ENCODE measurements around the gene FNDC7.

Gene FNDC7

GRCh38 chr1:108722292-108722691 lies 9.6 kb downstream of the FNDC7 start:
- Histone ChIP-seq H3K27ac (replicated peaks) (no peak overlapping the region), H3K27me3 (ENCODE audit: insufficient read depth, poor library complexity, severe bottlenecking) (no peaks in the 10 kb centered on the region), H3K4me3 (replicated peaks; ENCODE audit: insufficient read depth, low read length) (no peak overlapping the region)
- TF ChIP-seq GABPA (IDR thresholded peaks at IDR 0.05; ENCODE audit: low read depth) (no peak), POLR2AphosphoS5 (IDR thresholded peaks at IDR 0.05; ENCODE audit: low read depth) (no peak), SPI1 (IDR thresholded peaks at IDR 0.05; ENCODE audit: borderline replicate concordance, low read depth) (no peak), REST (IDR thresholded peaks at IDR 0.05; ENCODE audit: insufficient replicate concordance, low read depth) (no peak)
- TF ChIP-seq, protein P1, sequence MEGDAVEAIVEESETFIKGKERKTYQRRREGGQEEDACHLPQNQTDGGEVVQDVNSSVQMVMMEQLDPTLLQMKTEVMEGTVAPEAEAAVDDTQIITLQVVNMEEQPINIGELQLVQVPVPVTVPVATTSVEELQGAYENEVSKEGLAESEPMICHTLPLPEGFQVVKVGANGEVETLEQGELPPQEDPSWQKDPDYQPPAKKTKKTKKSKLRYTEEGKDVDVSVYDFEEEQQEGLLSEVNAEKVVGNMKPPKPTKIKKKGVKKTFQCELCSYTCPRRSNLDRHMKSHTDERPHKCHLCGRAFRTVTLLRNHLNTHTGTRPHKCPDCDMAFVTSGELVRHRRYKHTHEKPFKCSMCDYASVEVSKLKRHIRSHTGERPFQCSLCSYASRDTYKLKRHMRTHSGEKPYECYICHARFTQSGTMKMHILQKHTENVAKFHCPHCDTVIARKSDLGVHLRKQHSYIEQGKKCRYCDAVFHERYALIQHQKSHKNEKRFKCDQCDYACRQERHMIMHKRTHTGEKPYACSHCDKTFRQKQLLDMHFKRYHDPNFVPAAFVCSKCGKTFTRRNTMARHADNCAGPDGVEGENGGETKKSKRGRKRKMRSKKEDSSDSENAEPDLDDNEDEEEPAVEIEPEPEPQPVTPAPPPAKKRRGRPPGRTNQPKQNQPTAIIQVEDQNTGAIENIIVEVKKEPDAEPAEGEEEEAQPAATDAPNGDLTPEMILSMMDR (IDR thresholded peaks at IDR 0.05; ENCODE audit: insufficient read depth, low read length) = no peak
- no peak for DNase-seq (ENCODE audit: low read depth in 1 of 2, low spot score in 1 of 2)

DNA sequence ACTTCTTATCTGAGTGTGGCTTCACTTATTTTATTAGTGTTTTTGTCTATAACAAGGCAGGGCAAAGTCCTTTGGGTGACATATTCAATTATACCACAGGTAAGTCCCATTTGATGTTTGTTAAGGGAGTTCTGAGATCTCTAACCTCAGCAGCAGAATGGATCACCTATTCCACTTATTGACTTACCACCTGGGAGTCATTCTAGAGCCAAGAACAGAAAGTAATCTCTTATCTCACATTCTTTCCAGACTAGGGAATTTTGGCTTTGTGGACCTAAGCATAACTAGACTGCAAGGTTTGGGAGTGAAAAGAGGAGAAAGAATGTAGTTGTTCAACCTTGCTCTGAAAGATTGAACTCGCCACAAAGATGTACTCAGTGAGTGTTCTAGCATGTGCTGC lies 13.2 kb downstream of the FNDC7 start:
- H3K27ac ChIP-seq (replicated peaks) = no peak overlapping the region
- DNase-seq (ENCODE audit: low read depth in 1 of 2, low spot score in 1 of 2) = no peak
- no peak overlapping the region for H3K4me3 ChIP-seq (replicated peaks; ENCODE audit: insufficient read depth, low read length)
- peaks cover 2% of the 10 kb centered on the region for H3K27me3 ChIP-seq (ENCODE audit: insufficient read depth, poor library complexity, severe bottlenecking)
- TF ChIP-seq POLR2AphosphoS5 (IDR thresholded peaks at IDR 0.05; ENCODE audit: low read depth) (no peak), SPI1 (IDR thresholded peaks at IDR 0.05; ENCODE audit: borderline replicate concordance, low read depth) (no peak), GABPA (IDR thresholded peaks at IDR 0.05; ENCODE audit: low read depth) (no peak), REST (IDR thresholded peaks at IDR 0.05; ENCODE audit: insufficient replicate concordance, low read depth) (no peak)
- TF ChIP-seq, protein P1 (IDR thresholded peaks at IDR 0.05; ENCODE audit: insufficient read depth, low read length) = no peak

DNA sequence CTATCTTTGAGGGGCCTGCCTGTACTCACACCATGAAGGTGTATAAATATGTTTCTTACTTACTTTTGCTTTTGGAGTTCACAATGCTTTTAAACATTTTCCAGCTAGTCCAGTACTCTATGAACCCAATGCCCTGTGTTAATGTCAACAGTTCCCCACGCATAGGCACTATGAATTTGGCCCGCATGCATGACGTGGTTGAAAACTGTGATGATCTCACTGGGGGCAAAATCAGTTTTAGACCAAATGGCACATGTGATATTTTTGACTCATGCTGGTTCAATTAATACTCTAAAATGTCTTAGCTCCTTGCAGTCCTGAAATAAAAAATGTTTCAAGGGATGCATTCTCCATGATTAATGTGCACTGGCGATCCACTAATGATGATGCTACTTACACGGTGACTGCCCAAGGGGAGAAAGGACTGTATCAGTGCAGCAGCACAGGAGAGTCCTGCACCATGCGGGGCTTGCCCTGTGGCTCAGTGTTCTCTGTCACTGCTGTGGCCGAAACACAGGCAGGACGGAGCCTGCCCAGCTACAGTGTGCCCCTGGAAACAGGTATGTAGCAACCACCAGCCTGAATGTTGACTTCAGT lies 15.7 kb downstream of the FNDC7 start:
- Histone ChIP-seq H3K27me3 (ENCODE audit: insufficient read depth, poor library complexity, severe bottlenecking) (peaks cover 2% of the 10 kb centered on the region), H3K27ac (replicated peaks) (no peak overlapping the region), H3K4me3 (replicated peaks; ENCODE audit: insufficient read depth, low read length) (no peak overlapping the region)
- TF ChIP-seq, protein P1 (IDR thresholded peaks at IDR 0.05; ENCODE audit: insufficient read depth, low read length) = no peak
- TF ChIP-seq SPI1 (IDR thresholded peaks at IDR 0.05; ENCODE audit: borderline replicate concordance, low read depth) = no peak
- TF ChIP-seq REST (IDR thresholded peaks at IDR 0.05; ENCODE audit: insufficient replicate concordance, low read depth) = no peak
- TF ChIP-seq GABPA (IDR thresholded peaks at IDR 0.05; ENCODE audit: low read depth) = no peak
- no peak for TF ChIP-seq POLR2AphosphoS5 (IDR thresholded peaks at IDR 0.05; ENCODE audit: low read depth)
- no peak for DNase-seq (ENCODE audit: low read depth in 1 of 2, low spot score in 1 of 2)

Data from HL-60 (cell line).